Ecto neural progenitor cell (in vitro differentiated cells): ENCODE results near the gene ACAP2.
"Not testable (repeated sequence)": the region's sequence is repeated elsewhere in the genome, so short reads cannot be mapped to it uniquely, and the experiment has no call there.

Source experiments
- DNase-seq: peaks from one replicate; pipeline ENCODE4 v3.0.0-alpha.2; 2018; ENCODE audit warnings: low spot score

The ACAP2 gene

GRCh38 chr3:195388380-195388779, 54.4 kb downstream of the ACAP2 start:
- DNase-seq, result no peak

GRCh38 chr3:195386739-195387138, 56.1 kb downstream of the ACAP2 start:
- no peak for DNase-seq

- DNase-seq, result no peak
Measured at GRCh38 chr3:195385526-195385925, 57.3 kb downstream of the ACAP2 start.

GRCh38 chr3:195384952-195385351, 57.9 kb downstream of the ACAP2 start:
- no peak for DNase-seq

GRCh38 chr3:195372220-195372619, 70.6 kb downstream of the ACAP2 start:
- no peak for DNase-seq

GRCh38 chr3:195366200-195366925, 76.5 kb downstream of the ACAP2 start:
- DNase-seq, result no peak

GRCh38 chr3:195365371-195365770, 77.4 kb downstream of the ACAP2 start:
- no peak for DNase-seq

GRCh38 chr3:195357797-195358196, 85.0 kb downstream of the ACAP2 start:
- not testable (repeated sequence) for DNase-seq

- DNase-seq, result peak; percentile 48
Measured at GRCh38 chr3:195356151-195357086, 86.4 kb downstream of the ACAP2 start.

- not testable (repeated sequence) for DNase-seq
Measured at GRCh38 chr3:195354009-195354408, 88.8 kb downstream of the ACAP2 start.

GRCh38 chr3:195352895-195353488, 89.8 kb downstream of the ACAP2 start:
- no peak for DNase-seq

GRCh38 chr3:195348426-195349115, 94.2 kb downstream of the ACAP2 start:
- DNase-seq, result no peak

- no peak for DNase-seq
Measured at GRCh38 chr3:195337747-195338146, 105.1 kb downstream of the ACAP2 start.

- no peak for DNase-seq
Measured at GRCh38 chr3:195334967-195335366, 107.9 kb downstream of the ACAP2 start.

- DNase-seq, result no peak
Measured at GRCh38 chr3:195319060-195319459, 123.8 kb downstream of the ACAP2 start.

GRCh38 chr3:195312714-195313113, 130.1 kb downstream of the ACAP2 start:
- DNase-seq, result no peak

GRCh38 chr3:195307711-195308110, 135.1 kb downstream of the ACAP2 start:
- DNase-seq, result no peak

GRCh38 chr3:195306369-195306768, 136.5 kb downstream of the ACAP2 start:
- DNase-seq, result no peak

- DNase-seq, result no peak
Measured at GRCh38 chr3:195302431-195302830, 140.4 kb downstream of the ACAP2 start.

- DNase-seq, result no peak
Measured at GRCh38 chr3:195297446-195297845, 145.4 kb downstream of the ACAP2 start.

- no peak for DNase-seq
Measured at GRCh38 chr3:195296662-195297061, 146.2 kb downstream of the ACAP2 start.

GRCh38 chr3:195291121-195291520, 151.7 kb downstream of the ACAP2 start:
- no peak for DNase-seq
